Fibroblast of villous mesenchyme (primary cell): Measurements from ENCODE around the gene OSM. TPM values are rescaled to one million over a fixed set of nuclear protein-coding genes. Genes with fewer than 3 reads are reported as not detected.

Experiments
- DNase-seq: peaks from one replicate; pipeline ENCODE4 v3.0.0-alpha.2; 2010; ENCODE audit warnings: low read depth
- H3K4me3 ChIP-seq: 2 replicates; pipeline ENCODE4 v1.5.1; 2011; ENCODE audit warnings: low read depth, mild to moderate bottlenecking, low read length
- total RNA-seq: library from RNA; depleted of rRNA; stranded (reverse); fragments of >200 nt; gene quantifications from 2 replicates; pipeline ENCODE4 v1.2.3, GENCODE V29; 2012
- TF ChIP-seq, protein P1 (sequence below): IDR thresholded peaks from 2 replicates; pipeline ENCODE4 v1.5.1; 2012; ENCODE audit warnings: low read depth, mild to moderate bottlenecking, low read length; ENCODE audit not compliant: insufficient read depth

Gene OSM
- total RNA-seq, 1 donor, result 0.43 TPM

DNA sequence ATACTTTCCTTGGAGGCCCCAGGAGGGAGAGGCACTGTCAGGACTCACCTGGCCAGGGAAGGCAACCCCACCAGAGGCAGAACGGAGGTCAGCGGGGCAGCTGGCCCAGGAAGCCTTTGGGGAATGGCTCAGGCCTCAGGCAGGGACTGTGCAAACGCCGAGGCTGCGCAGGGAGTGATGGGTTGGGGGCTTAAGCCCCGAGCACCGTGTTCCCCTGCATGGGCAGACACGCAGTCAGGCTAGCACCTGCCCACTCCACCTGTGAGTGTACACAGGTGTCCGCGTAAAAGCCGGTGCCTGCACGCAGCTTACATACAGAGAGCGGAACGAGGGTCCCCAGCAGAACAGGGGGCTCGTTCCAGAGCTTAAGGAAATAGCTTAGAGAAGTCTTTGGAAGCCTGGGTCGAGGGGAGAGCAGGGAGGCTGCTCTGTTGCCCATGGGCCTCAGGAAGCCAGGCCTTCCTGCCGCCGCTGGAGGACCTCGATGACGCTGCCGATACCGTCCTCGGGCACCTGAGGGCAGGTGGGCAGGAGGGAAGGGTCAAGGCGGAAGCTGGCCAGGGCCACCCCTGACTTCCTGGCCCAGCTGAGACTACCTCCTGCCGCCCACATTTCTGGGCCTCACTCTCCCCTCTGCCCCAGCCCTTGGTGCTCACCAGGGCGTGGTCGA, 18.7 kb upstream of the OSM start:
- no peak overlapping the region for H3K4me3 ChIP-seq
- no peak for DNase-seq
- TF ChIP-seq, protein P1, sequence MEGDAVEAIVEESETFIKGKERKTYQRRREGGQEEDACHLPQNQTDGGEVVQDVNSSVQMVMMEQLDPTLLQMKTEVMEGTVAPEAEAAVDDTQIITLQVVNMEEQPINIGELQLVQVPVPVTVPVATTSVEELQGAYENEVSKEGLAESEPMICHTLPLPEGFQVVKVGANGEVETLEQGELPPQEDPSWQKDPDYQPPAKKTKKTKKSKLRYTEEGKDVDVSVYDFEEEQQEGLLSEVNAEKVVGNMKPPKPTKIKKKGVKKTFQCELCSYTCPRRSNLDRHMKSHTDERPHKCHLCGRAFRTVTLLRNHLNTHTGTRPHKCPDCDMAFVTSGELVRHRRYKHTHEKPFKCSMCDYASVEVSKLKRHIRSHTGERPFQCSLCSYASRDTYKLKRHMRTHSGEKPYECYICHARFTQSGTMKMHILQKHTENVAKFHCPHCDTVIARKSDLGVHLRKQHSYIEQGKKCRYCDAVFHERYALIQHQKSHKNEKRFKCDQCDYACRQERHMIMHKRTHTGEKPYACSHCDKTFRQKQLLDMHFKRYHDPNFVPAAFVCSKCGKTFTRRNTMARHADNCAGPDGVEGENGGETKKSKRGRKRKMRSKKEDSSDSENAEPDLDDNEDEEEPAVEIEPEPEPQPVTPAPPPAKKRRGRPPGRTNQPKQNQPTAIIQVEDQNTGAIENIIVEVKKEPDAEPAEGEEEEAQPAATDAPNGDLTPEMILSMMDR, result no peak

DNA sequence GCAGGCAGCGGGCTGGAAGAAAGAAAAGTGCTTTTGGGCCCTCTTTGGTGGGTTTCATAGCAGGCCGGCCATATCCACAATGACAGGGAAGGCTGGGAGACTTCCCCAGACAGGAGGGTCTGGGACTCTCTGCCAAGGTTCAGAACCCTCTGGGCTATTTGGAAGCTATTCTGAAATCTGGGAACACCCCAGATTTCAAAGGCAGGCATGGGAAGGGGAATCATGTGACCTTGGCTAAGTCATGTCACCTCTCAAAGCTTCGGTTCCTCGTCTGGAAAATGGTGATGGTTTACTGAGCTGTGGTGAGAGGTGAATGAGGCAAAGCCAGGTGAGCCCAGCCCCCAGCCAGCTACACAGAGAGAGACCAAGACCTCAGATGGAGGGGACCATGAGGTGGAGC, 18.0 kb upstream of the OSM start:
- DNase-seq, result no peak
- no peak overlapping the region for H3K4me3 ChIP-seq
- TF ChIP-seq, protein P1, result no peak

DNA sequence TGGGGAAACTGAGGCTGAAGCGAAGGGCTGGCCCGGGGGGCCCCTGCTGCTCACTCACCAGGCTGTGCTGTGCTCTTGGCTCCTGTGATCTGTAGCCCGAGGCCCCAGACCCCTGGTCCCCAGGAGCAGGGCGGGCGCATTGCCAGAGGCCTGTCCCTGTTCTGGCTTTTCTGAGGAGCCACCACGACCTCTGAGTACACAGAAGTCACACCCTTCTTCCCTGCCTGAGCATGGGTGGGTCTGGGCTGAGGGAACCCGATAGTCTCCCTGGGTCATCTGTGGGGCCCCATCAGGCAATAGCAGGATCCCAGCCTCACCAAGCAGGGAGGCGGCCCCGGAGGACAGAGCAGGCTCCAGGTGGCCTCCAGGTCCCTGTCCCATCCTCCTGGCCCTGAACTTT, 17.5 kb upstream of the OSM start:
- TF ChIP-seq, protein P1, result no peak
- no peak overlapping the region for H3K4me3 ChIP-seq
- DNase-seq, result no peak

DNA sequence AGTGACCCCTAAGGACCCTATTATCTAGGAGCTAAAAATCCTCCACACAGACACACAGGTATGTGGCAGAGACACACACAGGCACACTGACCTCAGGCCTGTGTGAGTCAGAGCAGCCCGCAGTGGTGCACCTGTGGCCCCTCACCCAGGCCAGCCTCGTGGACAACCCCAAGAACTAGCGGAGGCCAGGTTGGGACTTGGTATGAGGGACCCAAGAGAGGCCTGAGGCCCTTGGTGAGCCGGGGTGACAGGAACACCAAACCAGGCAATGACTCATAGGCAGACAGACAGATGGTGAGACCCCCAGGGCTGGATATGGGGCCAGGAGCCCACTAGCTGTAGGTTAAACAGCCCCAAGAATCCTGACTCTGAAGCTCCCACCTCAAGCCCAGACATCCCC, 16.7 kb upstream of the OSM start:
- no peak for DNase-seq
- TF ChIP-seq, protein P1, result no peak
- H3K4me3 ChIP-seq, result no peak overlapping the region

DNA sequence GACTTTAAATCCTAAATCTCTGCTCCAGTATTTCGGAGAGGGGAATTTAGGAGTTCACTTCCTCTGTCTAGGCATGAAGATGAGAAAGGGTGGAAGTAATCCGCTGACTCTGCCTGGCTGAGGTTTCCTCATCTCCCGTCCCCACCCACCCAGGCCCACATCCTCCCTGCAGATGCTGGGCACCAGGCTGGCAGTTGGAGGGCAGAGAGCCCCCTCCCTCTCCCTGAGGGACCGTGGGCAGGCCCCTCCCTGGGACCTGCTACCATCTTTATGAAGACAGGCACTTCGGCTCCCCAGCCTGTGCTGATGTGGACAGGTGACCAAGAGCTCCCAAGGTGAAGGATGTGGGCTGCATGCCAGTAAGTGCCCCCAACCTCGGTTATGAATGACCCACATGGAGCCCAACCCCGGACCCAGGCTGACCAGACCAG, 16.0 kb upstream of the OSM start:
- DNase-seq, result no peak
- H3K4me3 ChIP-seq, result no peak overlapping the region
- TF ChIP-seq, protein P1, result no peak

DNA sequence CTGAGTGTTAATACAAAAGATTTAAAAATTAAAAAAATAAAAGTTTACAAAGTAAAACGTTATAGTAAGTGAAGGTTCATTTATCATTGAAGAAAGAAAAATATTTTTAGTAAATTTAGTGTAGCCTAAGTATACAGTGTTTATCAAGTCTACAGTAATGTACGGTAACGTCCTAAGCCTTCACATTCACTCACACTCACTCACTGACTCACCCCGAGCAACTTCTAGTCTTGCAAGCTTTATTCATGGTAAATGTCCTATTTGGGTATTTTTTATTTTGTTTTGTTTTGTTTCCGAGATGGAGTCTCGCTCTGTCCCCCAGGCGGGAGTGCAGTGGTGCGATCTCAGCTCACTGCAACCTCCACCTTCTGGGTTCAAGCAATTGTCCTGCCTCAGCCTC, 13.9 kb upstream of the OSM start:
- TF ChIP-seq, protein P1, result no peak
- DNase-seq, result no peak
- H3K4me3 ChIP-seq, result no peak overlapping the region

DNA sequence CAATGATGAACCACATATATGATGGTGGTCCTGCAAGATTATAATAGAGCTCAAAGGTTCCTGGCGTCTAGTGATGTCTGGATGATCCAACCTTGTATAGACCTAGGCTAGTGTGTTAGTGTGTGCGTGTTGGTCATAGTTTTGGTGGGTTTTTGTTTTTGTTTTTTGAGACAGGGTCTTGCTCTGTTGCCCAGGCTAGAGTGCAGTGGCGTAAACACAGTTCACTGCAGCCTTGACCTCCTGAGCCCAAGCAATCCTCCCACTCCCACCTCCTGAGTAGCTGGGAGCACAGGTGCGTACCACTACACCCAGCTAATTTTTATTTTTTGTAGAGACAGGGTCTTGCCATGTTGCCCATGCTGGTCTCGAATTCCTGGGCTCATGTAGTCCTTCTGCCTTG, 13.3 kb upstream of the OSM start:
- no peak overlapping the region for H3K4me3 ChIP-seq

More for the DNA sequence above, 13.3 kb upstream of the OSM start:
- TF ChIP-seq, protein P1, result no peak
- DNase-seq, result no peak
